ENCODE measurements around the gene WDR47.
A peak's percentile ranks its signal among the peaks of the same experiment; 100 is the strongest.

DNA sequence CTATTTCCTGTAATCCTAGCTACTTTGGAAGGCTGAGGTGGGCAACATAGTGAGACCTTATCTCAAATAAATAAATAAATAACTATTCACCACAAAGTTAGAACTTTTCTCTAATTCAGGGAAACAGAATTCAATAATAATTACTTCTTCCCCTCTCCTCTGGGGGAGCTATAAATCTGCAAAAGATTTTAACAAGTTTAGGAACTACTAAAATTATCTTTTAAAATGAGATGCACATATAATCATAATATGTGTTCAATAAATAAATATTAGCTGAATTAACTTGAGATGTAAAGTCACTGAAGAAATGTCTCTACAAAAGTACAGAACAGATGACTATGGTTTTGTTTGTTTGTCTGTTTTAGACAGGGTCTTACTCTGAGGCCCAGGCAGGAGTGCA lies 14.1 kb downstream of the WDR47 start:
- TF ChIP-seq BRCA1 (IDR thresholded peaks at IDR 0.05; ENCODE audit: low read depth, low read length) (no peak), POLR2A (IDR thresholded peaks at IDR 0.05; ENCODE audit: low read depth, low read length) (no peak), EP300 (IDR thresholded peaks at IDR 0.05; ENCODE audit: borderline replicate concordance in 1 of 2, control insufficient read depth in 1 of 2, low read depth in 2 of 2, low read length in 2 of 2) (no peak), RAD21 (IDR thresholded peaks at IDR 0.05; ENCODE audit: insufficient read depth, low read depth, low read length) (no peak), STAT1 (conservative IDR thresholded peaks at IDR 0.05) (no peak), RBBP5 (conservative IDR thresholded peaks at IDR 0.05) (no peak), YY1 (IDR thresholded peaks at IDR 0.05; ENCODE audit: low read depth, low read length) (no peak), ETV6 (conservative IDR thresholded peaks at IDR 0.05 in 1 of 2, IDR thresholded peaks at IDR 0.05 in 1 of 2; ENCODE audit: borderline replicate concordance in 1 of 2, low read depth in 1 of 2) (no peak), CBFB (IDR thresholded peaks at IDR 0.05; ENCODE audit: low read depth) (no peak)
- TF ChIP-seq, protein P1, sequence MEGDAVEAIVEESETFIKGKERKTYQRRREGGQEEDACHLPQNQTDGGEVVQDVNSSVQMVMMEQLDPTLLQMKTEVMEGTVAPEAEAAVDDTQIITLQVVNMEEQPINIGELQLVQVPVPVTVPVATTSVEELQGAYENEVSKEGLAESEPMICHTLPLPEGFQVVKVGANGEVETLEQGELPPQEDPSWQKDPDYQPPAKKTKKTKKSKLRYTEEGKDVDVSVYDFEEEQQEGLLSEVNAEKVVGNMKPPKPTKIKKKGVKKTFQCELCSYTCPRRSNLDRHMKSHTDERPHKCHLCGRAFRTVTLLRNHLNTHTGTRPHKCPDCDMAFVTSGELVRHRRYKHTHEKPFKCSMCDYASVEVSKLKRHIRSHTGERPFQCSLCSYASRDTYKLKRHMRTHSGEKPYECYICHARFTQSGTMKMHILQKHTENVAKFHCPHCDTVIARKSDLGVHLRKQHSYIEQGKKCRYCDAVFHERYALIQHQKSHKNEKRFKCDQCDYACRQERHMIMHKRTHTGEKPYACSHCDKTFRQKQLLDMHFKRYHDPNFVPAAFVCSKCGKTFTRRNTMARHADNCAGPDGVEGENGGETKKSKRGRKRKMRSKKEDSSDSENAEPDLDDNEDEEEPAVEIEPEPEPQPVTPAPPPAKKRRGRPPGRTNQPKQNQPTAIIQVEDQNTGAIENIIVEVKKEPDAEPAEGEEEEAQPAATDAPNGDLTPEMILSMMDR (IDR thresholded peaks at IDR 0.05 in 2 of 3, conservative IDR thresholded peaks at IDR 0.05 in 1 of 3; ENCODE audit: control insufficient read depth in 2 of 3, extremely low read depth in 1 of 3, insufficient read depth in 1 of 3, low read depth in 3 of 3, low read length in 3 of 3) = peak in 1 of 3 experiments; percentile 15; a peak in 2 of 6 replicates
